ENCODE measurements around the gene CARD6.
"Not testable (repeated sequence)": the region's sequence is repeated elsewhere in the genome, so short reads cannot be mapped to it uniquely, and the experiment has no call there.

- not testable (repeated sequence) for TF ChIP-seq ISL1 (CRISPR knock-in tag; IDR thresholded peaks at IDR 0.05); SNAI2 (CRISPR knock-in tag; IDR thresholded peaks at IDR 0.05); PATZ1 (CRISPR knock-in tag; IDR thresholded peaks at IDR 0.05; ENCODE audit: borderline replicate concordance); ZFP30 (CRISPR knock-in tag; IDR thresholded peaks at IDR 0.05); BACH2 (CRISPR knock-in tag; IDR thresholded peaks at IDR 0.05; ENCODE audit: borderline replicate concordance); ARNTL (CRISPR knock-in tag; IDR thresholded peaks at IDR 0.05; ENCODE audit: borderline replicate concordance, low read depth); OSR1 (CRISPR knock-in tag; IDR thresholded peaks at IDR 0.05); ESRRG (CRISPR knock-in tag; IDR thresholded peaks at IDR 0.05); ZNF70 (CRISPR knock-in tag; IDR thresholded peaks at IDR 0.05); CSDC2 (CRISPR knock-in tag; IDR thresholded peaks at IDR 0.05); CSRNP3 (CRISPR knock-in tag; IDR thresholded peaks at IDR 0.05); POU6F1 (CRISPR knock-in tag; IDR thresholded peaks at IDR 0.05; ENCODE audit: borderline replicate concordance, low read depth); RARB (CRISPR knock-in tag; IDR thresholded peaks at IDR 0.05)
These were observed 23.8 kb downstream of the CARD6 start for GRCh38 chr5:40865004-40865403.

All from SK-N-SH treated with all-trans-retinoic acid at 6 μM for 48 hours (cell line).